ENCODE data around the gene HS3ST5.

DNA sequence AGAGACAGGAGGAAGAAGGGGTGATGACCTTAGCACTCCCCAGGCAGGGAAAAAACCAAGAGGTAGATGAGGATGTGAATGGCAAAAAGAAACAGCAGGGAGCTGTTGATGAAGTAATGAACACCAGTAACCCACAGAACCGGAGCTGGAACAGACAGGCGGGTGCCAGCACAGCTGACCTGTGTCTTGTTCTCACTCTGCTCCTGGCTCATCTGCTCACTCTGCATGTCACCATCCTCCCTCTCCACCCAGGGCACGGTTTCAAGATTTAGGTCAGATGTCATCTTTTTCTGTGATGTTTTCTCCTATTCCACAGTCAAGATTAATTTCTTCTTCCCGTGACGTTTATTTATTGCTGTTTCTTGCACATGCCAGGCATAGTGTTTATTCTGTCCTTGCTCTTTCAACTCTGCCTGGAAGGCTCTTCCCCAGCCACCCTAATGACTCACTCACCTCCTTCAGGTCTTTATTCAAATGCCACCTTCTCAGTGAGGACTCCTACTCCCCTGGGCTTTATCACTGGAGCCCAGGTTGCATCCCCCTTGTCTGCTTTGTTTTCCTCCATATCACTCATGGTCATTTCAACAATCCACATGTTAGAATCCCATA, 207.4 kb downstream of the HS3ST5 start:
- TF ChIP-seq PAX5 (IDR thresholded peaks at IDR 0.05; ENCODE audit: insufficient read depth, low read length, severe bottlenecking) (no peak), POLR2AphosphoS5 (IDR thresholded peaks at IDR 0.05; ENCODE audit: low read depth, low read length) (no peak), SPI1 (IDR thresholded peaks at IDR 0.05; ENCODE audit: low read depth, low read length) (no peak), TAF1 (IDR thresholded peaks at IDR 0.05; ENCODE audit: low read depth, low read length) (no peak), POLR2A (IDR thresholded peaks at IDR 0.05; ENCODE audit: low read depth, low read length) (no peak)
